HEK293 (cell line): ENCODE results near the gene AKNA.

ENCODE experiments used
- CTCF ChIA-PET: fragments of 350-600 bp; formaldehyde crosslinking; extraction: SDS; loops from one replicate; lab custom pipeline; 2021; ENCODE audit warnings: antibody characterized with exemption; lab: Yijun Ruan, JAX
- POLR2A ChIA-PET: fragments of 300-600 bp; formaldehyde crosslinking; extraction: SDS; loops from one replicate; lab custom pipeline; 2020; ENCODE audit warnings: antibody characterized with exemption, inconsistent platforms; lab: Yijun Ruan, JAX
- H3K27ac ChIP-seq: fragments of 200-500 bp; sonication (Bioruptor generic); 2 replicates; pipeline ENCODE4 v1.5.1; 2014; ENCODE audit warnings: low read depth, low read length, control low read depth, inconsistent platforms; ENCODE audit errors: extremely low read depth
- H3K36me3 ChIP-seq, 2 experiments: fragments of 200-500 bp in 1 of 2; sonication (Bioruptor generic) in 1 of 2; 1 replicate in 1 of 2; 2 replicates in 1 of 2; pipeline ENCODE4 v1.5.1; 2014 to 2017; ENCODE audit warnings: inconsistent platforms in 2 of 2, low read length in 2 of 2; ENCODE audit not compliant: control insufficient read depth in 2 of 2, insufficient read depth in 1 of 2
- H3K4me1 ChIP-seq: fragments of 200-500 bp; sonication (Bioruptor generic); 2 replicates; pipeline ENCODE4 v1.5.1; 2014; ENCODE audit warnings: mild to moderate bottlenecking, low read length, inconsistent platforms; ENCODE audit not compliant: control insufficient read depth, insufficient read depth
- H3K4me3 ChIP-seq: 2 replicates; pipeline ENCODE4 v1.5.1; 2011; ENCODE audit warnings: low read depth, mild to moderate bottlenecking, control low read depth, low read length, moderate library complexity
- H3K9me3 ChIP-seq: fragments of 200-500 bp; sonication (Bioruptor generic); 2 replicates; pipeline ENCODE4 v1.5.1; 2014; ENCODE audit warnings: low read depth, low read length, inconsistent platforms; ENCODE audit not compliant: control insufficient read depth, insufficient read depth
- BCL11B ChIP-seq: fragments of 450-650 bp; formaldehyde crosslinking; IDR thresholded peaks from 2 replicates; pipeline ENCODE4 v1.5.1; 2016; ENCODE audit warnings: low read depth, missing biosample characterization, missing genetic modification characterization
- OSR2 ChIP-seq: fragments of 450-650 bp; formaldehyde crosslinking; IDR thresholded peaks from 2 replicates; pipeline ENCODE4 v1.5.1; 2016; ENCODE audit warnings: missing biosample characterization, missing genetic modification characterization
- SP7 ChIP-seq: fragments of 450-650 bp; formaldehyde crosslinking; IDR thresholded peaks from 2 replicates; pipeline ENCODE4 v1.5.1; 2016; ENCODE audit warnings: missing biosample characterization, missing genetic modification characterization
- ZBTB20 ChIP-seq: fragments of 450-650 bp; formaldehyde crosslinking; IDR thresholded peaks from 2 replicates; pipeline ENCODE4 v1.5.1; 2016; ENCODE audit warnings: missing biosample characterization, missing genetic modification characterization
- ZBTB48 ChIP-seq: fragments of 450-650 bp; formaldehyde crosslinking; IDR thresholded peaks from 2 replicates; pipeline ENCODE4 v1.5.1; 2016; ENCODE audit warnings: missing biosample characterization, missing genetic modification characterization
- ZFP69B ChIP-seq: fragments of 450-650 bp; formaldehyde crosslinking; IDR thresholded peaks from 2 replicates; pipeline ENCODE4 v1.5.1; 2016; ENCODE audit warnings: missing biosample characterization, missing genetic modification characterization
- ZNF221 ChIP-seq: fragments of 450-650 bp; formaldehyde crosslinking; IDR thresholded peaks from 2 replicates; pipeline ENCODE4 v1.5.1; 2017; ENCODE audit warnings: missing biosample characterization, missing genetic modification characterization, borderline replicate concordance
- ZNF302 ChIP-seq: fragments of 450-650 bp; formaldehyde crosslinking; IDR thresholded peaks from 2 replicates; pipeline ENCODE4 v1.5.1; 2016; ENCODE audit warnings: missing biosample characterization, missing genetic modification characterization, low read depth
- ZNF311 ChIP-seq: fragments of 450-650 bp; formaldehyde crosslinking; IDR thresholded peaks from 2 replicates; pipeline ENCODE4 v1.5.1; 2017; ENCODE audit warnings: missing biosample characterization, missing genetic modification characterization, borderline replicate concordance
- ZNF341 ChIP-seq: fragments of 450-650 bp; formaldehyde crosslinking; IDR thresholded peaks from 2 replicates; pipeline ENCODE4; 2016; ENCODE audit warnings: low read depth, missing biosample characterization, missing genetic modification characterization
- ZNF37A ChIP-seq: fragments of 450-650 bp; IDR thresholded peaks from 2 replicates; pipeline ENCODE4 v1.5.1; 2018; ENCODE audit warnings: missing biosample characterization, missing genetic modification characterization
- ZNF394 ChIP-seq: fragments of 450-650 bp; formaldehyde crosslinking; IDR thresholded peaks from 2 replicates; pipeline ENCODE4 v1.5.1; 2016; ENCODE audit warnings: missing biosample characterization, missing genetic modification characterization, mild to moderate bottlenecking, moderate library complexity, borderline replicate concordance
- ZNF426 ChIP-seq: fragments of 450-650 bp; formaldehyde crosslinking; IDR thresholded peaks from 2 replicates; pipeline ENCODE4 v1.5.1; 2017; ENCODE audit warnings: missing biosample characterization, missing genetic modification characterization, mild to moderate bottlenecking, inconsistent platforms, moderate library complexity
- ZNF433 ChIP-seq: fragments of 450-650 bp; formaldehyde crosslinking; IDR thresholded peaks from 2 replicates; pipeline ENCODE4 v1.5.1; 2016; ENCODE audit warnings: missing biosample characterization, missing genetic modification characterization, low read depth
- ZNF510 ChIP-seq: fragments of 450-650 bp; formaldehyde crosslinking; IDR thresholded peaks from 2 replicates; pipeline ENCODE4 v1.5.1; 2018; ENCODE audit warnings: mild to moderate bottlenecking, missing genetic modification characterization, missing biosample characterization; ENCODE audit not compliant: insufficient replicate concordance
- ZNF548 ChIP-seq: fragments of 450-650 bp; formaldehyde crosslinking; IDR thresholded peaks from 2 replicates; pipeline ENCODE4 v1.5.1; 2016; ENCODE audit warnings: missing biosample characterization, missing genetic modification characterization
- ZNF549 ChIP-seq: fragments of 450-650 bp; IDR thresholded peaks from 2 replicates; pipeline ENCODE4 v1.5.1; 2018; ENCODE audit warnings: missing biosample characterization, missing genetic modification characterization, mild to moderate bottlenecking, inconsistent platforms, moderate library complexity
- ZNF580 ChIP-seq: fragments of 450-650 bp; formaldehyde crosslinking; IDR thresholded peaks from 2 replicates; pipeline ENCODE4 v1.5.1; 2016; ENCODE audit warnings: missing biosample characterization, missing genetic modification characterization
- ZNF610 ChIP-seq: fragments of 450-650 bp; formaldehyde crosslinking; IDR thresholded peaks from 2 replicates; pipeline ENCODE4 v1.5.1; 2016; ENCODE audit warnings: missing biosample characterization, missing genetic modification characterization, borderline replicate concordance
- ZNF623 ChIP-seq: fragments of 450-650 bp; formaldehyde crosslinking; IDR thresholded peaks from 2 replicates; pipeline ENCODE4 v1.5.1; 2016; ENCODE audit warnings: missing biosample characterization, missing genetic modification characterization
- ZNF658 ChIP-seq: fragments of 450-650 bp; formaldehyde crosslinking; IDR thresholded peaks from 2 replicates; pipeline ENCODE4; 2016; ENCODE audit warnings: missing biosample characterization, missing genetic modification characterization
- ZNF670 ChIP-seq: fragments of 450-650 bp; formaldehyde crosslinking; IDR thresholded peaks from 2 replicates; pipeline ENCODE4 v1.5.1; 2016; ENCODE audit warnings: missing biosample characterization, missing genetic modification characterization, low read depth
- ZNF747 ChIP-seq: fragments of 450-650 bp; formaldehyde crosslinking; IDR thresholded peaks from 2 replicates; pipeline ENCODE4 v1.5.1; 2016; ENCODE audit warnings: missing biosample characterization, missing genetic modification characterization
- ZNF792 ChIP-seq: fragments of 450-650 bp; formaldehyde crosslinking; IDR thresholded peaks from 2 replicates; pipeline ENCODE4 v1.5.1; 2016; ENCODE audit warnings: missing biosample characterization, missing genetic modification characterization
- TF ChIP-seq, protein P1 (sequence below): fragments of 450-650 bp; formaldehyde crosslinking; IDR thresholded peaks from 2 replicates; pipeline ENCODE4 v1.5.1; 2016; ENCODE audit warnings: missing biosample characterization, missing genetic modification characterization, borderline replicate concordance
- TF ChIP-seq, protein P2 (sequence below): fragments of 450-650 bp; formaldehyde crosslinking; IDR thresholded peaks from 2 replicates; pipeline ENCODE4 v1.5.1; 2016; ENCODE audit warnings: missing biosample characterization, missing genetic modification characterization
- TF ChIP-seq, protein P3 (sequence below): fragments of 450-650 bp; formaldehyde crosslinking; IDR thresholded peaks from 2 replicates; pipeline ENCODE4 v1.5.1; 2016; ENCODE audit warnings: missing biosample characterization, missing genetic modification characterization
- TF ChIP-seq, protein P4 (sequence below): fragments of 450-650 bp; IDR thresholded peaks from 2 replicates; pipeline ENCODE4 v1.5.1; 2018; ENCODE audit warnings: missing biosample characterization, mild to moderate bottlenecking, missing genetic modification characterization

Gene AKNA

DNA sequence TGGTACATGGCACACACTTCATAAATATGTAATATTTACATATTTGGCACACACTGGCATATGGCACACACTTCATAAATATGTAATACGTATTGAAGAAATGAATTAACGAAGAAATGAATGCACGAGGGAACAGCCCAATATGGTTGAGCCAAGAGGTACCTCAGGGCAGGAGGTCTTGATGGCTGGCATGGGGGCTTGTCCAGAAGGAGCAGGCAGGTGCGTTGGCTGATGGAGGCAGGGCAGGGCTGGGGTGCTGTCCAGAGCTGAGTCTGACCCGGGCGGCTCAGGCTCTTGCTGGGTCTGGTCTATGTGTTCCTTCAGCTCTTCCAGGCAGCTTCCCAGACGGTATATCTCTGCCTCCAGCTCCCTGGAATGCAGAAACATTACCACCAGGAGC, 26.2 kb downstream of the AKNA start (continued):
- no peak for TF ChIP-seq ZNF37A (tag by site-specific recombination)
- TF ChIP-seq ZNF549 (tag by site-specific recombination) = no peak
- no peak for TF ChIP-seq ZNF341
- TF ChIP-seq, protein P1, sequence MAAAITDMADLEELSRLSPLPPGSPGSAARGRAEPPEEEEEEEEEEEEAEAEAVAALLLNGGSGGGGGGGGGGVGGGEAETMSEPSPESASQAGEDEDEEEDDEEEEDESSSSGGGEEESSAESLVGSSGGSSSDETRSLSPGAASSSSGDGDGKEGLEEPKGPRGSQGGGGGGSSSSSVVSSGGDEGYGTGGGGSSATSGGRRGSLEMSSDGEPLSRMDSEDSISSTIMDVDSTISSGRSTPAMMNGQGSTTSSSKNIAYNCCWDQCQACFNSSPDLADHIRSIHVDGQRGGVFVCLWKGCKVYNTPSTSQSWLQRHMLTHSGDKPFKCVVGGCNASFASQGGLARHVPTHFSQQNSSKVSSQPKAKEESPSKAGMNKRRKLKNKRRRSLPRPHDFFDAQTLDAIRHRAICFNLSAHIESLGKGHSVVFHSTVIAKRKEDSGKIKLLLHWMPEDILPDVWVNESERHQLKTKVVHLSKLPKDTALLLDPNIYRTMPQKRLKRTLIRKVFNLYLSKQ = no peak
- no peak for TF ChIP-seq ZNF623 (tag by site-specific recombination)
- TF ChIP-seq ZNF433 (tag by site-specific recombination) = no peak
- TF ChIP-seq, protein P2, sequence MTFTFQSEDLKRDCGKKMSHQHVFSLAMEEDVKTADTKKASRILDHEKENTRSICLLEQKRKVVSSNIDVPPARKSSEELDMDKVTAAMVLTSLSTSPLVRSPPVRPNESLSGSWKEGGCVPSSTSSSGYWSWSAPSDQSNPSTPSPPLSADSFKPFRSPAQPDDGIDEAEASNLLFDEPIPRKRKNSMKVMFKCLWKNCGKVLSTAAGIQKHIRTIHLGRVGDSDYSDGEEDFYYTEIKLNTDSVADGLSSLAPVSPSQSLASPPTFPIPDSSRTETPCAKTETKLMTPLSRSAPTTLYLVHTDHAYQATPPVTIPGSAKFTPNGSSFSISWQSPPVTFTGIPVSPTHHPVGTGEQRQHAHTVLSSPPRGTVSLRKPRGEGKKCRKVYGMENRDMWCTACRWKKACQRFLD (tag by site-specific recombination) = no peak
- TF ChIP-seq, protein P3, sequence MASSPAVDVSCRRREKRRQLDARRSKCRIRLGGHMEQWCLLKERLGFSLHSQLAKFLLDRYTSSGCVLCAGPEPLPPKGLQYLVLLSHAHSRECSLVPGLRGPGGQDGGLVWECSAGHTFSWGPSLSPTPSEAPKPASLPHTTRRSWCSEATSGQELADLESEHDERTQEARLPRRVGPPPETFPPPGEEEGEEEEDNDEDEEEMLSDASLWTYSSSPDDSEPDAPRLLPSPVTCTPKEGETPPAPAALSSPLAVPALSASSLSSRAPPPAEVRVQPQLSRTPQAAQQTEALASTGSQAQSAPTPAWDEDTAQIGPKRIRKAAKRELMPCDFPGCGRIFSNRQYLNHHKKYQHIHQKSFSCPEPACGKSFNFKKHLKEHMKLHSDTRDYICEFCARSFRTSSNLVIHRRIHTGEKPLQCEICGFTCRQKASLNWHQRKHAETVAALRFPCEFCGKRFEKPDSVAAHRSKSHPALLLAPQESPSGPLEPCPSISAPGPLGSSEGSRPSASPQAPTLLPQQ (tag by site-specific recombination) = no peak
- TF ChIP-seq SP7 (tag by site-specific recombination) = no peak
- no peak for TF ChIP-seq ZNF792 (tag by site-specific recombination)

DNA sequence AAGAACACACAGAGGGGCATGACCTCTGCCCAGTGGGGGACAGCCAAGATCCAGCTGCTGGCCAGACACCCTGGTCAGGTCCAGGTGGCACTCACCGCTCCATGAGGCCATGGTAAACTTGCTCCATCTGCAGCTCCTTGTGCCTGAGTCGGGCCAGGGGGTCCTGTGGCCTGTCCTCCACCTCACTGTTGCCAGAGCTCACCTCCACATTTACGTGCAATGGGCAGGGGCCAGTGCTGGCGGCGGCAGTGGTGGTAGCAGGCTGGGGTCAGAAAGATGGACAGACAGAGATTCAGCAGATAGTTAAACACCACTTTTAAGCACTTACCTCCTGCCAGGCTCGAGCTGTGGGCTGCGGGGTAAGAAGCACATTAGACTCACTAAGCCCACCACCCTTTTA, 28.0 kb downstream of the AKNA start:
- no peaks in the 10 kb centered on the region for H3K9me3 ChIP-seq
- CTCF ChIA-PET = interaction anchor here (0.6 kb wide), 1 partner anchor 324 kb away, joined by 3 read pairs; no protein-coding TSS in a partner anchor
- no peak overlapping the region for H3K4me3 ChIP-seq
- POLR2A ChIA-PET = no interaction called here
- TF ChIP-seq ZNF426 (tag by site-specific recombination) = no peak
- TF ChIP-seq ZNF658 (tag by site-specific recombination) = no peak
- no peak for TF ChIP-seq ZBTB48 (tag by site-specific recombination)
- no peak for TF ChIP-seq ZNF510
- no peak for TF ChIP-seq ZNF221 (tag by site-specific recombination)
- no peaks in the 10 kb centered on the region for H3K4me1 ChIP-seq
- no peak overlapping the region for H3K27ac ChIP-seq
- peaks cover 0 to 14% of the 10 kb centered on the region in 2 experiments; a peak in 1 of 3 replicates for H3K36me3 ChIP-seq

DNA sequence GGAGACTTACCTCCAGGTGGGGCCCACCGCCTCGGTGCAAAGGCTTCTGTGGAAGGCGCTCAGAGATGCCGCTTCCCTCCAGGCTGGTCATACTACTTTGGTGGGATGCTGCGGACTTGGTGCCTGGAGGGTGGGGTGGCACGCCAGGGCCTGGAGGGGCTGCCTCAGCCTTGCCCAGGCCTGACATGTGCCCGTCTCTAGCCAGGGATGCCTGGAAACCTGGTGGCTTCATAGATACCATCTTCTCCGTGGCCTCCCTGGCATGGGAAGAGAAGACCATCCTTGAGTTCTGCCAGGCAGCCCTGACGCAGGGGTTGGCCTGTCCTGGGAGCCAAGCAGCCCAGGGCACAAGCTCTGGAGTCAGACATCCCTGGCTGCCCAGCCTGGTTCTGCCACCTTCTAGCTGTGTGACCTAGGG, 29.9 kb downstream of the AKNA start:
- TF ChIP-seq ZNF302 (no peak), ZNF610 (no peak), BCL11B (no peak), ZNF670 (tag by site-specific recombination) (no peak), OSR2 (tag by site-specific recombination) (no peak), ZNF221 (tag by site-specific recombination) (no peak), ZNF311 (tag by site-specific recombination) (no peak), ZNF394 (no peak), ZNF747 (tag by site-specific recombination) (no peak), ZNF548 (tag by site-specific recombination) (no peak), ZNF580 (tag by site-specific recombination) (no peak), ZFP69B (peak; percentile 46; the same call in 1 of the 2 replicates), ZBTB20 (no peak)
- TF ChIP-seq, protein P4, sequence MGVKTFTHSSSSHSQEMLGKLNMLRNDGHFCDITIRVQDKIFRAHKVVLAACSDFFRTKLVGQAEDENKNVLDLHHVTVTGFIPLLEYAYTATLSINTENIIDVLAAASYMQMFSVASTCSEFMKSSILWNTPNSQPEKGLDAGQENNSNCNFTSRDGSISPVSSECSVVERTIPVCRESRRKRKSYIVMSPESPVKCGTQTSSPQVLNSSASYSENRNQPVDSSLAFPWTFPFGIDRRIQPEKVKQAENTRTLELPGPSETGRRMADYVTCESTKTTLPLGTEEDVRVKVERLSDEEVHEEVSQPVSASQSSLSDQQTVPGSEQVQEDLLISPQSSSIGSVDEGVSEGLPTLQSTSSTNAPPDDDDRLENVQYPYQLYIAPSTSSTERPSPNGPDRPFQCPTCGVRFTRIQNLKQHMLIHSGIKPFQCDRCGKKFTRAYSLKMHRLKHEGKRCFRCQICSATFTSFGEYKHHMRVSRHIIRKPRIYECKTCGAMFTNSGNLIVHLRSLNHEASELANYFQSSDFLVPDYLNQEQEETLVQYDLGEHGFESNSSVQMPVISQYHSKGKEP = no peak
- TF ChIP-seq, protein P3 (tag by site-specific recombination) = 0 out of 2 replicates have a peak, but pooled peaks have one; percentile 38
- TF ChIP-seq, all 188 proteins: peak for 2
- no peaks in the 10 kb centered on the region for H3K9me3 ChIP-seq
- peaks cover 0 to 14% of the 10 kb centered on the region in 2 experiments; a peak in 1 of 3 replicates for H3K36me3 ChIP-seq
- H3K27ac ChIP-seq = no peak overlapping the region
- ChIA-PET POLR2A (no interaction called here), CTCF (no interaction called here)
- H3K4me1 ChIP-seq = no peaks in the 10 kb centered on the region
- H3K4me3 ChIP-seq = no peak overlapping the region
